Stimulated activated effector memory CD8-positive, alpha-beta T cell treated with anti-CD3 and anti-CD28 coated beads, Interleukin-12 subunit alpha, Interleukin-12 subunit beta, amount 100 ng/mL, for 72 hours (primary cell): ENCODE results near the gene FADS1.
A peak's percentile ranks its signal among the peaks of the same experiment; 100 is the strongest.

ENCODE experiments used
- ATAC-seq: fragments of 150-1000 bp; cut with Tn5 transposase; 2 replicates; pipeline ENCODE4 v1.10.0; 2021
- DNase-seq, 2 donors: peaks; one replicate each; pipeline ENCODE4 v3.0.0; 2021 to 2022; ENCODE audit warnings: low spot score in 2 of 2
- H3K27ac Mint-ChIP-seq: one replicate; pipeline ENCODE4 v1.8.0; 2022; ENCODE audit warnings: mild to moderate bottlenecking, mixed read lengths
- H3K36me3 Mint-ChIP-seq: one replicate; pipeline ENCODE4 v1.8.0; 2022; ENCODE audit warnings: mild to moderate bottlenecking, mixed read lengths
- H3K4me1 Mint-ChIP-seq: one replicate; pipeline ENCODE4 v1.8.0; 2022; ENCODE audit warnings: mixed read lengths
- H3K4me3 Mint-ChIP-seq: one replicate; pipeline ENCODE4 v1.8.0; 2022; ENCODE audit warnings: mild to moderate bottlenecking, mixed read lengths
- H3K9me3 Mint-ChIP-seq: one replicate; pipeline ENCODE4 v1.8.0; 2022; ENCODE audit warnings: mixed read lengths

The FADS1 gene

GRCh38 chr11:61815790-61816735, 740 bp downstream of the FADS1 start:
- Mint-ChIP-seq H3K4me3 (peak overlapping the region; percentile 96), H3K4me1 (peaks cover 18% of the 10 kb centered on the region), H3K9me3 (no peaks in the 10 kb centered on the region), H3K27ac (peak overlapping the region; percentile 92), H3K36me3 (peaks cover 40% of the 10 kb centered on the region)
- DNase-seq (peak; percentile 45 to 79), ATAC-seq (peak; percentile 78)

DNA sequence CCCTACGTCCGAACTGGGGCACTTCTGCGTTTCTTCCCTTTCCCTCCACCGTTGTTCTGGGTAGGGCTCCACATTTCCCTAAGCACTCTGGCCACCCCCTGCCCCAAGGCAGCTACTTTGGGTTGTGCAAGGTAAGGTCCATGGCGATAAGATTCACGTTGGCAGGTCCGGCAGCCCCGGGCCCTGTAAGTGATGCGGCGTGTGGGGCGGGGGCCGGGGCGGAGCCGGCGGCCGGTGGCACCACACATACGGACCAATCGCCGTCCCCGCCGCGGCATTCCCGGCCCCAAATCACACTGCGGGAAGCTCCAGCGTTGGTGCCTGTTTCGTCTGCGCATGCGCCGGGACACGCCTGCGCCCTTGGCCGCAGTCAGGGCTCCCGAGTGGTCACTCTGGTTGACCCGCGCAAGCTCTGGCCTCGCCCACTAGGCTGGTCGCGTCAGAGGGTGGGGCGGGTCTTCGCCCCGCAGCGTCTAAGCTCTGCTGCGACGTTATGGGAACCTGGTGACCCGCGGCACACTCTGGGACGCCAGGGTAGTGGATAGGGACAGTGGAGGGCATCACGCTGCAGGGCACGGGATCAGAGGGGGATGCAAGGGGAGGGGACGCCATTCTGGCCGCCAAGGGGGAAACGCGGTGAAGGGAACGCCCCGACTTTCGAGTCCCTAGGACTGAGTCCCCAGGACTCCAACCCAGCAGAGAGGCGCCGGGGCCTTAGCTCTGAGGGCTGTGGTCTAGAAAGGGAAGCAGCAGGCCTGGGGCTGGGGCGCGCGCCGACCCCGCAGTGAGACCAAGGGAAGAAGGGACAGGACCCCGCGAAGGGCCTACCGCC, 1.6 kb downstream of the FADS1 start:
- peaks cover 18% of the 10 kb centered on the region for H3K4me1 Mint-ChIP-seq
- H3K4me3 Mint-ChIP-seq, result peak overlapping the region; percentile 96
- no peaks in the 10 kb centered on the region for H3K9me3 Mint-ChIP-seq
- ATAC-seq, result peak; percentile 59
- H3K27ac Mint-ChIP-seq, result peak overlapping the region; percentile 92
- H3K36me3 Mint-ChIP-seq, result peaks cover 49% of the 10 kb centered on the region
- peak; percentile 62 to 87 for DNase-seq

- H3K4me1 Mint-ChIP-seq, result peaks cover 18% of the 10 kb centered on the region
- no peaks in the 10 kb centered on the region for H3K9me3 Mint-ChIP-seq
- H3K36me3 Mint-ChIP-seq, result peaks cover 57% of the 10 kb centered on the region
- H3K27ac Mint-ChIP-seq, result peak overlapping the region; percentile 92
- peak; percentile 6 for ATAC-seq
- peak overlapping the region; percentile 96 for H3K4me3 Mint-ChIP-seq
- no peak for DNase-seq
These were observed 2.4 kb downstream of the FADS1 start for GRCh38 chr11:61814247-61814957.

DNA sequence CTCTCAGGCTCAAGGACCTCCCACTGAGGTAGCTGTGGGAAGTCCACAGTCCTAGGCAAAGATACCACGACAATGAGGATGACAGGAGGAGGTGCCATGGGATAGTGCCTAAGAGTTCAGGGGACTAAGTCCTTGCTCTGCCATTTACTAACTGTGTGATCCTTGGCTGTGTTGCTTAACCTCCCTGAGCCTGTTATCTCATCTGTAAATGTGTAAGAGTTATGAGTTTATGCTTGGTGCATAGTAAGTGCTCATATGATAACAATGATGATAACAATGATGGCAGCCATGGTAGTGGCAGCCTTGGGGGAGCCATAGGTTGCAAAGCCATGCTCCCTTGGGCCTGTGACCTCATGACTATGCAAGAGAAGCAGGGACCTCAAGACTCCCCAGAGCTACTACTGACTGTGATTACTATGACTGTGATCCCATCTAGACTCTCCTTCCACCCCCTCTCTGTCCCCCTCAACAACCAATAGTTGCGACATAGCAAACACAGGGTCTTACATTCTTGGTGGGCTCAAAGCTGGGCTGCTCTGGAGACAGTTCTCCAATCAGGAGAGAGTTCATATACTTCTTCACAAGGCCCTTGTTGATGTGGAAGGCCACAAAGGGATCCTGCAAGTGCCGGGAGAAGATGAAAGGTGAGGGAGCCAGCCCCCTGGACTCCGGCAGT, 3.9 kb downstream of the FADS1 start:
- Mint-ChIP-seq H3K4me1 (peaks cover 18% of the 10 kb centered on the region), H3K27ac (no peak overlapping the region), H3K9me3 (no peaks in the 10 kb centered on the region), H3K4me3 (no peak overlapping the region), H3K36me3 (peaks cover 72% of the 10 kb centered on the region)
- no peak for ATAC-seq
- DNase-seq, result no peak

GRCh38 chr11:61811831-61812230, 5.0 kb downstream of the FADS1 start:
- Mint-ChIP-seq H3K27ac (no peak overlapping the region), H3K9me3 (no peaks in the 10 kb centered on the region), H3K4me1 (peaks cover 18% of the 10 kb centered on the region), H3K36me3 (peaks cover 83% of the 10 kb centered on the region), H3K4me3 (no peak overlapping the region)
- ATAC-seq, result no peak
- no peak for DNase-seq

DNA sequence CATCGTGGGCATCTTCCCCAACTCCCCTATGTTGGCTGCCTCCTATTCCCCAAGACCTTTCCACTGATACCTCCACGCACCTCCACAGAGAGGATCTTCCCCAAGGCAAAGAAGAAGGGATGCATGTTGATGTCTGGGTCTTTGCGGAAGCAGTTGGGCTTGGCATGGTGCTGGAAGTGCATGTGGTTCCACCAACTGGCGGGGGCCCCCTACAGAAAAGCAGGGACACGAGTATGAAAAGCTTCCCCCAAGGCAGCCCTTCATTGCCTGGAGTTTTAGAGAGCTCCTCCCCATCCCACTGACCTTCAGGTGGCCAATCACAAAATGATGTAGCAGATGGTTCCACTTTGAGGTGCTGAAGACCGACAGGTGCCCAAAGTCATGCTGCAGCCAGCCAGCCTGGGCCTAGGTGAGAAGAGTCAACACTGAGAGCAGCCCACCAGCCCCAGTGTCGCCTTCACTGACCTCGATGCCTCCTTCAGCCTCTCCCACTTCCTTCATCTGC, 6.1 kb downstream of the FADS1 start:
- H3K27ac Mint-ChIP-seq, result no peak overlapping the region
- no peak overlapping the region for H3K4me3 Mint-ChIP-seq
- H3K9me3 Mint-ChIP-seq, result no peaks in the 10 kb centered on the region
- peaks cover 12% of the 10 kb centered on the region for H3K4me1 Mint-ChIP-seq
- H3K36me3 Mint-ChIP-seq, result peaks cover 84% of the 10 kb centered on the region
- ATAC-seq (no peak), DNase-seq (no peak)

DNA sequence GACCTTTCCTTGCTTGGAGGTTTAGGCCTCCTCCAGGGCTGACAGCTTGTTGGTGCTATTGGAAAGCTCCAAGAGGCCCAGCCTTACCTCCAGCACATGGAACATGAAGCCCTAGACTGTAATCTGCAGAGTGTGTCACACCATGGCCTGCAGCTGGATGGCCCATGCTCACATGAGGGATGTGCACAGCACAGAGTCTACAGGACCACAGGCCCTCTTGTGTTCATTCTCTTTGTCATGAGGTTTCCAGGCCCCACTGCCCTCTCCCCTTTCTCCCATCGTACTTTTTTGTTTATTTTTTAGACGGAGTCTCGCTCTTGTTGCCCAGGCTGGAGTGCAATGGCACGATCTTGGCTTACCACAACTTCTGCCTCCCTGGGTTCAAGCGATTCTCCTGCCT, 10.0 kb downstream of the FADS1 start:
- no peak for ATAC-seq
- DNase-seq, result no peak
- H3K9me3 Mint-ChIP-seq, result no peaks in the 10 kb centered on the region
- H3K27ac Mint-ChIP-seq, result peak overlapping the region; percentile 45
- H3K36me3 Mint-ChIP-seq, result peaks cover 87% of the 10 kb centered on the region
- H3K4me3 Mint-ChIP-seq, result no peak overlapping the region
- H3K4me1 Mint-ChIP-seq, result no peaks in the 10 kb centered on the region

GRCh38 chr11:61805146-61805545, 11.7 kb downstream of the FADS1 start:
- Mint-ChIP-seq H3K4me1 (no peaks in the 10 kb centered on the region), H3K27ac (no peak overlapping the region), H3K36me3 (peaks cover 85% of the 10 kb centered on the region), H3K4me3 (no peak overlapping the region), H3K9me3 (no peaks in the 10 kb centered on the region)
- ATAC-seq (no peak), DNase-seq (no peak)

DNA sequence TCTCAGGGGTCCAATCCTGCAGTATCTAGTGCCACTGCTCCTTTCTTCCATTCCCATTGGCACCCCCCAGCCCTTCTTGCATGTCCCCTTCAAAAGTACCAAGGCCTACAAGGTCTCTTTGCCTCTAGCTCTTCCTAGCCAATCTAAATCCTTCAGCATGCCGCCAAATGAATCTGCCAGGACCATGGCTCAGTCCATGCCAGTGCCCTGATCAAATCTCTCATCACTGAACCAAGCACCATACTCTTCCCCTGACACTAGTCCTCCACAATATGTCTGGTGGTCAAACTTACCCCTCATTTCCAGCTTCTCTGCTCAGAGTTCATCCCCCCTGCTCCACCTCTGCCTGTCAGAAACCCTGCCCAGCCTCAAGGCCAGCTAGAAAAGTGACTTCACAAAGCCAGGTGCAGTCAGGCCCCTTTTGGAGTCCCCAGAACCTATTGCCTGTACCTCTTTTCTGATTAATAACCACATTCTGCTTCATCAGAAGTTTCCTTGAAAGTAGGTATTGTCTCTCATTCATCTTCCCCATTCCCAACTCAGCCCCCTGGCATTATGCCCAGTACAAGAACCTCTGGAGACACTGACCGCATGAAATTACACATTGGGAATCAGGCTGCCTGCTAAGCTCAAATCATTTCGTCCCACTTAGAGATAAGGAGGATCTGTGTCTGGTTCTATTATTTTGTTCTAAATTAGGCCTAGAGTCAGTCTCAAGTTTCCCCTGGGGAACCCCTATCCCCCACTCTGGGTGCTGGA, 12.7 kb downstream of the FADS1 start:
- H3K4me1 Mint-ChIP-seq, result no peaks in the 10 kb centered on the region
- DNase-seq (no peak), ATAC-seq (no peak)
- no peak overlapping the region for H3K4me3 Mint-ChIP-seq
- H3K36me3 Mint-ChIP-seq, result peaks cover 85% of the 10 kb centered on the region
- peak overlapping the region; percentile 6 for H3K27ac Mint-ChIP-seq
- no peaks in the 10 kb centered on the region for H3K9me3 Mint-ChIP-seq

- ATAC-seq, result no peak
- Mint-ChIP-seq H3K4me1 (no peaks in the 10 kb centered on the region), H3K9me3 (no peaks in the 10 kb centered on the region), H3K27ac (peak overlapping the region; percentile 58), H3K4me3 (no peak overlapping the region), H3K36me3 (peaks cover 85% of the 10 kb centered on the region)
- DNase-seq, result no peak
These were observed 14.2 kb downstream of the FADS1 start for GRCh38 chr11:61802605-61803004.

DNA sequence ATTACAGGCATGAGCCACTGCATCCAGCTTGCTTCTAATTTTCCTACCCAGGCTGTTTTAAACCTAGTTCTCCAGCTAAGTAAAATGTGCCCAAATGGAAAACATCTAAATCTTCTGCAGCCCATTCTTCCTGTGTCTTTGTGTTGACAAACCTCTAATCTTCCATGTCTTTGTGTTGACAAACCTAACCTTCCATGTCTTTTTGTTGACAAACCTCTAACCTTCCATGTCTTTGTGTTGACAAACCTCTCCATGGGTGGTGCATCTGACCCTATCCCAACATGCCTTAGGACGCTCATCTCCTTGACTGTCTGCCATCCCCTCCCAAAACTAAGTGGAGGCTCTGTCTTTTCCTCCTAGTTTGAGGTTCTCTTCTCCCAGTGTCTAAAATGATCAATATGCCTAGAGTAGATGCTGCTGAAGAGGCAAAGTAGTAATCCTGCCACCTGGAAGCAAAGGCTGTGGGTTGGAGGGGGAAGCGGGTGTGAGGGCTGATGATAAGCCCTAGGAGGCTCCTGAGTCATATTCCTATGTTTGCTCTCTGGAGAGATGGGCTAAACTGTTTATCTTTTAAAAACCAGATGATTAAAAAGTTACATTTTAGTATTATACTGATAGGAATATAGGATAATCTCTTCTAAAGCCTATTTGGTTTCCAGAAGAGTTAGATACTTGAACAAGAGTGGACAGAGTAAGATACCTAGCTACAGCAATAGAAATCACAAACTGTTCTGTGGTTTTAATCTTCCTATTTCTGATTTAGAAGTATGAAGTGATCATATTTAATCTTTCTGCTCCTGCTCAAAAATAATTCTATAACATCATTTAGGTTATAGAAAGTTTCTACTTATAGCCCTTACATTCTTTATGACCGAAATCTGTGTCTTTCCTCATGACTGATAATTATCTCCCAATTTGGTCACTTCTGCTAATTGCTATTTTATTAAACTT, 16.2 kb downstream of the FADS1 start:
- Mint-ChIP-seq H3K36me3 (peaks cover 90% of the 10 kb centered on the region), H3K27ac (no peak overlapping the region), H3K4me1 (peaks cover 11% of the 10 kb centered on the region)

DNA sequence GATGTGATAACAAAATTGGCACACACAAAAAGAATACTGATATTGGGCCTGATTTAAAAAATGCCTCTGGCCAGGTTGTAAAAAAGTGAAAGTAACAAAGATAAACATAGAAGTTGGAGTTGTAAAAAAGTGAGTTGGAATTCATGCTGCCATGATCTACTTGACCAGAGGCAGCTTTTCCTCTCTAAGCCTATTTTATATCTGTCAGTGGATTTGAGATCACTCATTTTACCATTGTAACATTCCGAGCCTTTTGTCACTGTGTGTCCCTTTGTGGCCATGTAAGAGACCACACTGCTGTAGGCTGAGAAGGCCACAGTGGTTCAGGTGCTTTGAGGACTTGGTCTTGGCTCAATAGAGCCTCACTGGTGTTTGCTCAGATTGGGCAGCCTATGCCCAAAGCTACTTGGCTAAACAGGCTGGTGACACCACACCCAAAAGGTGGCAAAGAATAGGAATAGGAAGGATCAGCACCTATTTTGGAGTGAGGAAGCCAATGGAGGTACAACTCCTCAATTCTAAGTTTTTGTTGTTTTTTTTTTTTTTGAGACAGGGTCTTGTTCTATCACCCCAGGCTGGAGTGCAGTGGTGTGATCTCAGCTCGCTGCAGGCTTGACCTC, 17.0 kb downstream of the FADS1 start:
- ATAC-seq (no peak), DNase-seq (no peak)
- H3K4me1 Mint-ChIP-seq, result peaks cover 11% of the 10 kb centered on the region
- no peaks in the 10 kb centered on the region for H3K9me3 Mint-ChIP-seq
- H3K36me3 Mint-ChIP-seq, result peaks cover 93% of the 10 kb centered on the region
- no peak overlapping the region for H3K4me3 Mint-ChIP-seq
- peak overlapping the region; percentile 20 for H3K27ac Mint-ChIP-seq

More for the DNA sequence above, 16.2 kb downstream of the FADS1 start:
- no peak overlapping the region for H3K4me3 Mint-ChIP-seq
- ATAC-seq (no peak), DNase-seq (no peak)
- H3K9me3 Mint-ChIP-seq, result no peaks in the 10 kb centered on the region
